NK-92 treated with Interleukin-12 subunit alpha and Interleukin-12 subunit beta, amount 100 ng/mL, for 24 hours (cell line): ENCODE measurements around the gene CHRNE.
"Not testable (repeated sequence)": the region's sequence is repeated elsewhere in the genome, so short reads cannot be mapped to it uniquely, and the experiment has no call there.

ENCODE experiments used
- DNase-seq: peaks from one replicate; lab custom pipeline; 2025; lab: John Stamatoyannopoulos, UW

CHRNE gene

DNA sequence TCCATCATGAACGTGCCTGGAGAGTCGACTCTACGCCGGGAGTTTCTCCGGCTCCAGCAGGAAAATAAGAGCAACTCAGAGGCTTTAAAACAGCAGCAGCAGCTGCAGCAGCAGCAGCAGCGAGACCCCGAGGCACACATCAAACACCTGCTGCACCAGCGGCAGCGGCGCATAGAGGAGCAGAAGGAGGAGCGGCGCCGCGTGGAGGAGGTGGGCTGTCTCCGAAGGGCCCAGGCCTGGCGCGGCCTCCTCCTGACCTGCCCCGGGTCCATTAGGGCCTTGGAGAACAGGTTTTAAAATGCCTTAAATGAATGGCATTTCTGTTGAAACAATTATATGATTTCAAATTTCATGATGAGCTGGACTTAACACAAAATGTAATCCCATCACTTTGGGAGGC is 15.3 kb downstream of the CHRNE start:
- no peak for DNase-seq

- no peak for DNase-seq
Observed at GRCh38 chr17:4886830-4887229, 16.1 kb downstream of the CHRNE start.

DNA sequence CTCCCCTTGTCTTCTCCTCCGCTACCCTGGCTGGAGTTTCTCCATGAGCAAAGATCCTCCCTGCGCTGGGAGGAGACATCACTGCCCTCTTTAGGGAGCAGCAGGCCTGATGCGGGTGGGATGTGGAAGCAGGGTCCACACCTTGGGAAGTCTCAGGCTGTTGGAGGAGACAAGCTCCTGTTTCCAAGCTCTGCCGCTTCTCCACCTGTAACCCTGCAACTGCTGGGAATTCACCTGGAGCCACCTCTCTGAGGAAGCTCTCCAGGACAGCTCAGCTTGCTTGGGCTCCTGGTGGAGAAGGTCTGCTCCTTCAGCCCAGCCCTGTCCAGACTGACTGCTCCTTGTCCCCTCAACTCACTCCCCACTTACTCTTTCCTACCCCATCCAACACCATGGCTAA is 18.4 kb downstream of the CHRNE start:
- DNase-seq, result no peak

DNA sequence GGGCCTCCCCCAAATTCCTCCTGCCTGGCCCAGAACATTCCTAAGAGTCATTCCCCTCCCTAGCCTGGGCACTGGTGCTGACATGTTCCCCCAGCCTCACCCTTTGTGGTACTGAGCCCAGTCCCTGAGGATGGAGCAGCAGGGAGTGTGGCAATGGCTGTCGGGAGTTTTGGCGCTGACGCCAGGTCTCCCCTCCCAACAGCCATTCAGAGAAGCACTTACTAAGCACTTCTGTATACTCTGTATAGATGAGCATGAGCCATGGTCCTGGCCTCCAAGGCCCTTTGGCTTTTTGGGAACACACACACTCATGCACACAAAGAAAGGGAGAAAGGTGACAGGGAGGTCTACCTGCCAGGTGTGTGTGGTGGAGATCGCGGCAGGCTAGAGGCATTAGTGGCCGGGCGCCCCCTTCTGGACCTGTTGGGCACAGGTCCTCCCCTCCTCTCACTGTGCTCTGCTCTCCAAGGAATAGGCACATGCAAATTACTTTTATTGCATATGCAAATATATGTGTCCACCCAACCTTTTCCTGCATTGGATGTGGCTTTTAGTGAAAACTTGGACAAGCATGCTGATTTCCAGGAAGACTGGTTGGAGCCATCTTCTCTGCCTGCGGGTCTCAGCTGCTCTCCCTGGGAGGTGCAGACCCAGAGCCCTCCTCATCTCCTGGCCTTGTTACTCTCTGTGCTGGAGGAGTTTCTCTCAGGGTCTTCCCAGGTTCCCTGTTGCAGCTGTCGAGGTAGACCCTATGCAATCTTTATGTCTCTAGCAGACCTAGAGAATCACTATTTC is 20.9 kb downstream of the CHRNE start:
- no peak for DNase-seq

DNA sequence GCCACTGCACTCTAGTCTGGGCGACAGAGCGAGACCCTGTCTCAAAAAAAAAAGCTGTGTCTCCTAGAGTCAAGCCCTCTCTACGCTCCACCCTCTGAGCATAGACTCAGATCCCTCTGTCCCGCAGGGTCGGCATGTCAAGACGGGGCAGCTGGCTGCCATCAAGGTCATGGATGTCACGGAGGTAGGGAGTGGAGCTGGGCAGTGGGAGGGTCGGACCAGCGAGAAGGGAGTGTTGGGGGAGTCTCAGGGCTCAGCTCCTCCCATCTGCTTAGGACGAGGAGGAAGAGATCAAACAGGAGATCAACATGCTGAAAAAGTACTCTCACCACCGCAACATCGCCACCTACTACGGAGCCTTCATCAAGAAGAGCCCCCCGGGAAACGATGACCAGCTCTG is 22.0 kb downstream of the CHRNE start:
- no peak for DNase-seq

- no peak for DNase-seq
Observed at GRCh38 chr17:4879601-4880000, 23.3 kb downstream of the CHRNE start.

DNA sequence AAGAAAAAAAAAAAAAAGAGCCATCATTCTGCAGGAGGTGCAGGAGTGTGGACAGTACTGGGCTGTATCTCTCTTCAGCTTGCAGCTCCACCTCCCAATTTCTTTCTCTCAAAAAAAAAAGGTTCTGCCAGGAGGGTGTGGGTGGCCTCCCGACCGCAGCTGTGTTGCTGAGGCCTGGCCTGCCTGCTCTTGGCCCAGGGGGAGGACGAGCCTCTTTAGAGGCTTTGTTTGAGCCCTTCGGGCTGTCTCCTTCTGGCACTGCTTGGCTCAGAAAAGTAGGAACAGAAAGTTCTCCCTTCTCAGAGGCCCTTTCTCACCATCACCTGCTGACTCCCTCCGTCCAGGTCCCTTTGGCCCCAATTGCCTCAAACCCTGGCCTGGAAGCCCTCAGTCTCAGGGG is 25.8 kb downstream of the CHRNE start:
- no peak for DNase-seq

GRCh38 chr17:4872786-4873185 is 30.1 kb downstream of the CHRNE start:
- no peak for DNase-seq

DNA sequence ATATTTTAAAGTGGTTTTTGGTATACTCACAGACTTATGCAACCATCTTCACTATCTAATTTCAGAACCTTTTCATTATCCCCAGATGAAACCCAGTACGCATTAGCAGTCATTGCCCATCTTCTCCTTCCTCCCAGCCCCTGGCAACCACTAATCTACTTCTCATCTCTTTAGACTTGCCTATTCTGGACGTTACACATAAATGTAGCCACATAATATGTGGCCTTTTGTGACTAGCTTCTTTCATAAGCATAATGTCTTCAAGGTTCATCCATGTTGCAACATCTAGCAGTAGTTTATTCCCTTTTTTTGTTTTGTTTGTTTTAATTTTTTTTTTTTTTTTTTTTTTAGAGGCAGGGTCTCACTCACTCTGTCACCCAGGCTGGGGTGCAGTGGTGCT is 32.0 kb downstream of the CHRNE start:
- no peak for DNase-seq

- DNase-seq, result not testable (repeated sequence)
Observed at GRCh38 chr17:4869058-4869998, 33.6 kb downstream of the CHRNE start.

- not testable (repeated sequence) for DNase-seq
Observed at GRCh38 chr17:4867535-4867934, 35.4 kb downstream of the CHRNE start.

GRCh38 chr17:4863321-4863720 is 39.6 kb downstream of the CHRNE start:
- no peak for DNase-seq

DNA sequence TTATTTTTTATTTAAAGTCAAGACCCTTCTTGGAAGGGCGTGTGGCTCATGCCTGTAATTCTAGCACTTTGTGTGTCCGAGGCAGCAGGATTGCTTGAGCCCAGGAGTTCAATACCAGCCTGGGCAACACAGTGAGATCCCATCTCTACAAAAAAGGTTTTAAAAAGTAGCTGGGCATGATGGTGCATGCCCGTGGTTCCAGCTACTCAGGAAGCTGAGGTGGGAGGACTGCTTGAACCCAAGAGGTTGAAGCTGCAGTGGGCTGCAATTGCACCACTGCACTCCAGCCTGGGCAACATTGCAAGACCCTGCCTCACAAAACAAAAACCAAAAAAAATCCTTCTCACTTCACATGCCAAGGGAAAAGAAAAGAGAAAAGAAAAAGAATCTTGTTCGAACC is 40.2 kb downstream of the CHRNE start:
- no peak for DNase-seq

- DNase-seq, result no peak
Observed at GRCh38 chr17:4861052-4861451, 41.8 kb downstream of the CHRNE start.

DNA sequence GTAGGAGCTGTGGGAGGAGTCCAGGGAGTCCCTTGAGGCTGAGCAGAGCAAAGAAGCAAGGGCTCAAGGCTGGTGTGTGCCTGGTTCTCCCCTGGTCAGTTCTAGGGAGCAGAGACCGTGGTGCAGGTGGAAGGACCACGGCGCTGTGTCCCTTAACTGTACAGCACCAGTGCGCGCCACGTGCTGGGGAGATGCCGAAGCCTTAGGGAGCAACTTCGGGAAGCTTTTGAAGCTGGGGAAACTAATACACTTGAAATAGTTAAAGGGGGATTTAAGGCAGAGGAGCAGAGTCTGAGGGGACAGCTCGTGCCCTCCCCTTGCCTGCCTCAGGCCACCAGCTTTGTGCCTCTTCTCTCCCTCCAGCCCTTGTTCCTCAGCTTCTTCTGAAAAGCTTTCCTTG is 42.2 kb downstream of the CHRNE start:
- no peak for DNase-seq

- DNase-seq, result no peak
Observed at GRCh38 chr17:4859816-4860625, 42.9 kb downstream of the CHRNE start.

DNA sequence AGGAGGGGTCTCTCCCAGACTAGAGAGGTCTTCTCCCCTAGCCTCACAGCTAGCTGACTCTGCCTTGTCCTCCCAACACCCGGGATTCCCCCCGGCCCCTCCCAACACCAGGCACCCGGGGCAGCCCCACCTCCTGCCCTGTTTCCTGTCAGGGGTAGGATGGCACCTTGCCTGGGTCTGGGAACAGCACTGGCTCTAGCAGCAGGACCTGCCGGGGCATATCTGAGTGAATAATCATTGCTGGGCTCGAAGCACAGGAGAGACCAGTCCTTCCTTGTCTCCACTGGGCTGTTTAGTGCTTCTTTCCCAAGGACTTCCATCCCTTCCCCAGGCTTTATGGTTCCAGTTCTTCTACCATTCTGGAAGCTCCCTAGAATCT is 44.0 kb downstream of the CHRNE start:
- DNase-seq, result no peak

DNA sequence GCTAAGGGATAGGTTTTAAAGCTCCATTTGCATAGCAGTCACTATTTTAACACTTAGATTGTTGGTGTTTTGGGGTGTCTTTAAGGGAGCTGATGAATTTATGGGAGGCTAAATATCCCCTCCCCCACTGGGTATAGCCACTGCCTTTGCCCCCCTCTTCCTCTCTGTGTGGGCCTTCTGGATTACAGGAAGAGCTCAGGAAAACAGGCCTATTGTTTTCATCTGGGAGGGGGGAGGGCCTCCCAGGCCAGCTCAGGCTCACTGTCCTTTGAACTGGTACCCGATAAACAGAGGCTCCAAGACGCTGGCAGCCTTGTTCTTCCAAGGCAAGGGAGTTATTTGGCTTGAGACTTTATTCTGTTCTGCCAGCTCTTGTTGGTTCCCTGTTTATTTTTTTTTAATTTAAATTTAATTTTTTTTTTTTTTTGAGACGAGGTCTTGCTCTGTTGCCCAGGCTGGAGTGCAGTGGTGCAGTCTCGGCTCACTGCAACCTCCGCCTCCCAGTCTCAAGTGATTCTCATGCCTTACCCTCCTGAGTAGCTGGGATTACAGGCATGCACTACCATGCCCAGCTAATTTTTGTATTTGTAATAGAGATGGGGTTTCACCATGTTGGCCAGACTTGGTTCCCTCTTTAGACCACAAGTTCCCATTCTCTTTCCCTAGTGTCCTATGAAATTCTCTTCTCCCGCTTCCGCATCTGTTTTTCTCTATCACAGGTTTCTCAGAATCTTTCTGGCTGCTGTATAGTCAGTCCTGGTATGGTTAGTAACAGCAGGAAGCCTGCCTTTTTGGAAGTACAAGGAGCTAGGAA is 44.6 kb downstream of the CHRNE start:
- DNase-seq, result no peak

GRCh38 chr17:4857347-4857746 is 45.6 kb downstream of the CHRNE start:
- DNase-seq, result not testable (repeated sequence)

GRCh38 chr17:4856937-4857314 is 46.0 kb downstream of the CHRNE start:
- DNase-seq, result no peak

- DNase-seq, result no peak
Observed at GRCh38 chr17:4856271-4856936, 46.5 kb downstream of the CHRNE start.
